HepG2 (cell line): Measurements from ENCODE around the gene IFRD1. TPM values are rescaled to one million over a fixed set of nuclear protein-coding genes. Genes with fewer than 3 reads are reported as not detected.

Experiments
- ATAC-seq: fragments of 200-7000 bp; cut with Tn5 transposase; 3 replicates; pipeline ENCODE4 v1.9.1; 2020; ENCODE audit warnings: mild to moderate bottlenecking, moderate library complexity
- BruUV-seq: library from RNA; stranded (reverse); fragments of 400-500 nt; replicated peaks from 2 replicates; lab custom pipeline; 2021; lab: Mats Ljungman, UMichigan
- CTCF ChIA-PET: fragments of 300-600 bp; formaldehyde crosslinking; extraction: SDS; loops from one replicate; lab custom pipeline; 2021; ENCODE audit warnings: low total read pairs, inconsistent platforms, low intra/inter-chr PET ratio; lab: Yijun Ruan, JAX
- POLR2A ChIA-PET: fragments of 350-600 bp; sonication (Branson Sonifier 250); formaldehyde crosslinking; loops from one replicate; lab custom pipeline; 2020; ENCODE audit warnings: antibody characterized with exemption, inconsistent platforms; lab: Yijun Ruan, JAX
- DNase-seq: peaks from one replicate; pipeline ENCODE4 v3.0.0-alpha.2; 2015; ENCODE audit warnings: low spot score
- FAIRE-seq: peaks from 3 replicates; lab custom pipeline; 2011; peaks lifted over from hg19 to GRCh38; lab: Jason Lieb, UNC
- H2AFZ ChIP-seq: one replicate; pipeline ENCODE4 v1.6.1; 2011; ENCODE audit warnings: low read length, inconsistent platforms
- H3K27ac ChIP-seq: fragments of 300-600 bp; 3 replicates; pipeline ENCODE4 v1.8.0; 2011; ENCODE audit warnings: mixed run types, mild to moderate bottlenecking, mixed read lengths, low read length, inconsistent platforms; ENCODE audit not compliant: insufficient read depth; ENCODE audit errors: extremely low read length
- H3K27me3 ChIP-seq, 2 experiments: fragments of 200-600 bp in 1 of 2; 2 replicates in 1 of 2; 3 replicates in 1 of 2; pipeline versions ENCODE4 v1.6.0 to v1.8.0; 2011; ENCODE audit warnings: low read length in 2 of 2, mild to moderate bottlenecking in 2 of 2, moderate library complexity in 2 of 2, inconsistent platforms in 1 of 2; ENCODE audit not compliant: insufficient read depth in 2 of 2, control insufficient read depth in 1 of 2
- H3K36me3 ChIP-seq, 2 experiments: fragments of 200-600 bp in 1 of 2; replicated peaks in 1 of 2; 2 replicates in 1 of 2; 3 replicates in 1 of 2; pipeline versions ENCODE4 v1.5.1 to v1.8.0; 2011; ENCODE audit warnings: low read length in 2 of 2, inconsistent platforms in 1 of 2; ENCODE audit not compliant: insufficient read depth in 2 of 2, control insufficient read depth in 1 of 2
- H3K4me1 ChIP-seq: 2 replicates; pipeline ENCODE4 v1.5.1; 2012; ENCODE audit warnings: low read length, inconsistent platforms; ENCODE audit not compliant: insufficient read depth
- H3K4me2 ChIP-seq: 2 replicates; pipeline ENCODE4 v1.6.0; 2011; ENCODE audit warnings: low read depth, low read length, inconsistent platforms
- H3K4me3 ChIP-seq, 3 experiments: fragments of 200-600 bp in 1 of 3; sonication (generic), shearing (Covaris generic) in 1 of 3; replicated peaks in 1 of 3; 2 replicates each; pipeline ENCODE4 v1.5.1; 2011 to 2016; ENCODE audit warnings: low read length in 3 of 3, inconsistent platforms in 2 of 3, low read depth in 2 of 3, mild to moderate bottlenecking in 2 of 3, control low read depth in 1 of 3, mixed read lengths in 1 of 3; ENCODE audit not compliant: insufficient read depth in 1 of 3
- H3K79me2 ChIP-seq: one replicate; pipeline ENCODE4 v1.6.1; 2011; ENCODE audit warnings: low read length, inconsistent platforms; ENCODE audit not compliant: insufficient read depth
- H3K9ac ChIP-seq: 2 replicates; pipeline ENCODE4 v1.6.0; 2011; ENCODE audit warnings: mild to moderate bottlenecking, low read depth, low read length, inconsistent platforms; ENCODE audit not compliant: insufficient read depth
- H3K9me3 ChIP-seq: 2 replicates; pipeline ENCODE4 v1.5.1; 2012; ENCODE audit warnings: mild to moderate bottlenecking, low read length
- H4K20me1 ChIP-seq: 2 replicates; pipeline ENCODE4 v1.6.0; 2011; ENCODE audit warnings: inconsistent platforms, mild to moderate bottlenecking, low read length, moderate library complexity; ENCODE audit not compliant: insufficient read depth
- CEBPB ChIP-seq: IDR thresholded peaks from 2 replicates; pipeline ENCODE4 v1.6.1; 2011; ENCODE audit warnings: low read depth, low read length, improper control_type of control experiment, borderline replicate concordance
- CEBPG ChIP-seq: IDR thresholded peaks from 2 replicates; pipeline ENCODE4 v1.6.1; 2016
- CREB1 ChIP-seq, 2 experiments: fragments of 450-650 bp in 1 of 2; IDR thresholded peaks; 2 replicates each; pipeline ENCODE4 v1.6.1; 2016 to 2017; ENCODE audit warnings: control low read depth in 1 of 2, mild to moderate bottlenecking in 1 of 2, missing compliant biosample characterization in 1 of 2, missing genetic modification characterization in 1 of 2
- GATAD2A ChIP-seq: IDR thresholded peaks from 2 replicates; pipeline ENCODE4 v1.6.1; 2016
- HMG20A ChIP-seq: IDR thresholded peaks from 2 replicates; pipeline ENCODE4 v1.6.1; 2016; ENCODE audit warnings: borderline replicate concordance
- HOXA5 ChIP-seq: sonication (generic); formaldehyde crosslinking; IDR thresholded peaks from 2 replicates; pipeline ENCODE4 v1.4.0; 2020; ENCODE audit warnings: missing genetic modification reagents
- HOXD1 ChIP-seq: sonication (generic); formaldehyde crosslinking; IDR thresholded peaks from 2 replicates; pipeline ENCODE4 v1.5.0; 2020; ENCODE audit warnings: missing genetic modification reagents
- NR2F2 ChIP-seq: IDR thresholded peaks from 2 replicates; pipeline ENCODE4 v1.6.1; 2012; ENCODE audit warnings: low read depth, inconsistent platforms, borderline replicate concordance
- PAX8 ChIP-seq: sonication (generic); formaldehyde crosslinking; IDR thresholded peaks from 2 replicates; pipeline ENCODE4 v1.8.0; 2022; ENCODE audit warnings: mild to moderate bottlenecking, missing genetic modification reagents, borderline replicate concordance
- RARG ChIP-seq: sonication (generic); formaldehyde crosslinking; IDR thresholded peaks from 2 replicates; pipeline ENCODE4 v1.4.0; 2020; ENCODE audit warnings: low read depth, mild to moderate bottlenecking, missing genetic modification reagents
- SOX13 ChIP-seq, 3 experiments: fragments of 450-650 bp in 1 of 3; sonication (generic) in 1 of 3; formaldehyde crosslinking in 1 of 3; IDR thresholded peaks in 2 of 3; conservative IDR thresholded peaks in 1 of 3; 2 replicates each; pipeline versions ENCODE4 v1.5.0 to v1.6.1; 2016 to 2020; ENCODE audit warnings: antibody characterized with exemption in 1 of 3, mild to moderate bottlenecking in 1 of 3, missing compliant biosample characterization in 1 of 3, missing genetic modification reagents in 1 of 3, moderate library complexity in 1 of 3
- SOX6 ChIP-seq, 2 experiments: fragments of 450-650 bp in 1 of 2; sonication (generic) in 1 of 2; formaldehyde crosslinking in 1 of 2; IDR thresholded peaks; 2 replicates each; pipeline versions ENCODE4 v1.4.0 to v1.6.1; 2017 to 2020; ENCODE audit warnings: antibody characterized with exemption in 1 of 2, mild to moderate bottlenecking in 1 of 2, missing genetic modification reagents in 1 of 2
- ZNF12 ChIP-seq: sonication (generic); formaldehyde crosslinking; IDR thresholded peaks from 2 replicates; pipeline ENCODE4 v1.5.0; 2020; ENCODE audit warnings: missing genetic modification reagents
- in situ Hi-C: cut with HindIII; loops from 2 replicates; pipeline ENCODE4 v1.10.0; 2017; ENCODE audit warnings: low pct_unique_long_range_greater_than_20kb; ENCODE audit not compliant: extremely low pct_ligation_motif_present
- intact Hi-C: fragments of 100-400 bp; cut with micrococcal nuclease; formaldehyde crosslinking; loops from one replicate; pipeline ENCODE4 v1.10.0; 2022; ENCODE audit not compliant: unreplicated experiment
- polyA plus RNA-seq, 8 experiments: library from polyadenylated mRNA; depleted of rRNA in 3 of 8; stranded (reverse) in 7 of 8; unstranded in 1 of 8; fragments of >200 nt; fragmentation: Illumina TruSeq in 4 of 8; extraction: Trizol in 4 of 8; gene quantifications; 2 replicates each; pipeline versions ENCODE4 v1.2.1 to v1.2.3, GENCODE V29; 2011 to 2016; ENCODE audit warnings: low read depth in 4 of 8, missing spikeins in 1 of 8, mixed read lengths in 1 of 8; ENCODE audit not compliant: insufficient read depth in 1 of 8
- total RNA-seq, 5 experiments: library from RNA; depleted of rRNA; stranded (reverse); fragments of >200 nt; fragmentation: Illumina TruSeq; extraction: Trizol; gene quantifications; 2 replicates each; pipeline ENCODE4 v1.2.3, GENCODE V29; 2016; ENCODE audit warnings: low read depth in 1 of 5

The IFRD1 gene
- total and polyA plus RNA-seq, 2 of the 13 experiments (the other 11 are each of a cell fraction or from before 2014, with no cell fraction given) = 50.9 to 55.5 TPM

GRCh38 chr7:112462236-112462635 lies 12.0 kb downstream of the IFRD1 start:
- Histone ChIP-seq H3K27ac (no peak overlapping the region), H4K20me1 (no peaks in the 10 kb centered on the region; the same call in 1 of the 2 replicates), H3K79me2 (no peaks in the 10 kb centered on the region), H3K4me1 (no peaks in the 10 kb centered on the region), H3K27me3 (no peaks in the 10 kb centered on the region), H3K4me2 (no peak overlapping the region), H3K4me3 (no peak overlapping the region), H3K36me3 (peaks cover 14 to 75% of the 10 kb centered on the region in 2 experiments), H3K9ac (no peak overlapping the region), H3K9me3 (no peaks in the 10 kb centered on the region), H2AFZ (no peak overlapping the region)
- DNase-seq (peak; percentile 52), FAIRE-seq (no peak), ATAC-seq (peak; percentile 39; the same call in 1 of the 3 replicates)
- TF ChIP-seq NR2F2 (no peak), CEBPB (peak; percentile 89), RARG (CRISPR knock-in tag) (no peak), SOX6 (IDR thresholded peaks at IDR 0.05) (no peak), SOX6 (CRISPR knock-in tag; IDR thresholded peaks at IDR 0.05) (peak; percentile 37; the same call in 1 of the 2 replicates), SOX13 (IDR thresholded peaks at IDR 0.05) (no peak), SOX13 (CRISPR knock-in tag; conservative IDR thresholded peaks at IDR 0.05 in 1 of 2, IDR thresholded peaks at IDR 0.05 in 1 of 2) (peak in 1 of 2 experiments; percentile 65; a peak in 2 of 4 replicates), CEBPG (CRISPR knock-in tag) (peak; percentile 73), HOXA5 (no peak), PAX8 (CRISPR knock-in tag) (no peak), HOXD1 (CRISPR knock-in tag) (no peak), CREB1 (IDR thresholded peaks at IDR 0.05) (no peak), CREB1 (CRISPR knock-in tag; IDR thresholded peaks at IDR 0.05) (0 out of 2 replicates have a peak, but pooled peaks have one; percentile 34), ZNF12 (peak; percentile 60; the same call in 1 of the 2 replicates), HMG20A (CRISPR knock-in tag) (0 out of 2 replicates have a peak, but pooled peaks have one; percentile 24), GATAD2A (CRISPR knock-in tag) (peak; percentile 39; the same call in 1 of the 2 replicates)
- in situ Hi-C loops (no loop called here), intact Hi-C loops (no loop called here)
- ChIA-PET POLR2A (interaction anchor here (1.9 to 5.8 kb wide), 2 partner anchors 10 to 12 kb away, joined by 6 to 53 read pairs; partner anchors contain the start of gene IFRD1), CTCF (no interaction called here)
- BruUV-seq = no TSS peak
